AG04449 (cell line): ENCODE results near the gene GLRB.
"Not testable (repeated sequence)": the region's sequence is repeated elsewhere in the genome, so short reads cannot be mapped to it uniquely, and the experiment has no call there.

Source experiments
- CTCF ChIA-PET: fragments of 350-600 bp; formaldehyde crosslinking; extraction: SDS; loops from one replicate; lab custom pipeline; 2021; ENCODE audit warnings: antibody characterized with exemption; lab: Yijun Ruan, JAX
- POLR2A ChIA-PET: fragments of 400-600, 350-600 bp; formaldehyde crosslinking; extraction: SDS; loops from one replicate; lab custom pipeline; 2020; ENCODE audit warnings: antibody characterized with exemption, inconsistent platforms; lab: Yijun Ruan, JAX
- DNase-seq: peaks from one replicate; pipeline ENCODE4 v3.0.0-alpha.2; 2010; ENCODE audit warnings: low read depth, low spot score
- H3K4me3 ChIP-seq: 2 replicates; pipeline ENCODE4 v1.5.1; 2011; ENCODE audit warnings: low read depth, mild to moderate bottlenecking, control low read depth, low read length
- CTCF ChIP-seq: IDR thresholded peaks from one replicate; pipeline ENCODE4 v1.5.1; 2011; ENCODE audit warnings: mild to moderate bottlenecking, moderate library complexity, low read length, control low read depth, inconsistent platforms; ENCODE audit not compliant: insufficient read depth; ENCODE audit errors: missing control alignments

Gene GLRB

GRCh38 chr4:157143369-157143768 is 67.4 kb downstream of the GLRB start:
- H3K4me3 ChIP-seq, result no peak overlapping the region
- CTCF ChIA-PET, result no interaction called here
- POLR2A ChIA-PET, result no interaction called here
- DNase-seq, result no peak
- no peak for TF ChIP-seq CTCF

- no peak overlapping the region for H3K4me3 ChIP-seq
- DNase-seq, result no peak
- POLR2A ChIA-PET, result no interaction called here
- CTCF ChIA-PET, result interaction anchor here (1.6 kb wide), 1 partner anchor 11 kb away, joined by 3 read pairs; no protein-coding TSS in a partner anchor
- TF ChIP-seq CTCF, result no peak
Observed at GRCh38 chr4:157151711-157152110, 75.8 kb downstream of the GLRB start.

- ChIA-PET CTCF (no interaction called here), POLR2A (no interaction called here)
- no peak for TF ChIP-seq CTCF
- no peak overlapping the region for H3K4me3 ChIP-seq
- DNase-seq, result no peak
Observed at GRCh38 chr4:157165935-157166610, 90.1 kb downstream of the GLRB start.

GRCh38 chr4:157170321-157170720 is 94.4 kb downstream of the GLRB start:
- DNase-seq, result no peak
- H3K4me3 ChIP-seq, result no peak overlapping the region
- ChIA-PET POLR2A (no interaction called here), CTCF (no interaction called here)
- no peak for TF ChIP-seq CTCF

GRCh38 chr4:157172011-157172410 is 96.1 kb downstream of the GLRB start:
- ChIA-PET POLR2A (no interaction called here), CTCF (interaction anchor here (0.8 to 1.2 kb wide), 4 partner anchors 9 to 203 kb away, joined by 3 to 5 read pairs (median 3); no protein-coding TSS in a partner anchor)
- TF ChIP-seq CTCF, result peak; percentile 10
- H3K4me3 ChIP-seq, result no peak overlapping the region
- DNase-seq, result no peak

- POLR2A ChIA-PET, H3K4me3 ChIP-seq, CTCF ChIA-PET, DNase-seq: not testable (repeated sequence)
Observed at GRCh38 chr4:157180268-157180667, 104.3 kb downstream of the GLRB start.

GRCh38 chr4:157184300-157184699 is 108.3 kb downstream of the GLRB start:
- CTCF ChIA-PET, result no interaction called here
- no peak for DNase-seq
- TF ChIP-seq CTCF, result no peak
- H3K4me3 ChIP-seq, result no peak overlapping the region
- POLR2A ChIA-PET, result no interaction called here
